Erythroblast (primary cell): ENCODE data around the gene METTL23.

Experiments used
- GATA1 ChIP-seq: IDR thresholded peaks from 2 replicates; pipeline ENCODE4 v1.6.1; 2011; ENCODE audit warnings: low read depth, mild to moderate bottlenecking, control low read depth, low read length, moderate library complexity
- POLR2A ChIP-seq: IDR thresholded peaks from 2 replicates; pipeline ENCODE4 v1.6.1; 2011; ENCODE audit warnings: mild to moderate bottlenecking, low read length

DNA sequence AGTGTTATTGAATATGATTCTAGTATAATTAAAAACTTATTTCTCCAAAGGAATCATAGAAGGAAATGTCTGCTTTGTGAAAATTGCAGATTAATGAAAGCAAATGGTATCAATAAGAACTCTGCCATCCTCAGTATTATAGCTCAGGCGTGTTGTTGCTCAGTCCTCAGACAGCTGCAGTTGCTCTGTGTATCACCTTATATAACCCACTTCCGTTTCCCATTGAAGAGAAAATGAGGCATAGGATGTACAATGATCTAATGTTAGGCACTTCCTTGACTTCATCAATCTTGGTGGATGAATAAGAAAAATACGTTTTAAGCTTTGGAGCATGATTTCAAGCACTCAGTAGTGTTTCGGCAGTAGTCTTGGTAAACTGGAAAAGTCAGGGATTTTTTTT lies 25.4 kb downstream of the METTL23 start:
- TF ChIP-seq POLR2A (no peak), GATA1 (no peak)
